Naive thymus-derived CD4-positive, alpha-beta T cell (primary cell): ENCODE measurements around the gene NEMP2. TPM values are rescaled to one million over a fixed set of nuclear protein-coding genes. Genes with fewer than 3 reads are reported as not detected.
A peak's percentile ranks its signal among the peaks of the same experiment; 100 is the strongest.

Experiments
- ATAC-seq: fragments of 150-1000 bp; cut with Tn5 transposase; 2 replicates; pipeline ENCODE4 v1.10.0; 2021; ENCODE audit warnings: mild to moderate bottlenecking, moderate library complexity
- CTCF ChIA-PET: fragments of 350-600 bp; sonication (Branson Sonifier 250); formaldehyde crosslinking; loops from one replicate; lab custom pipeline; 2021; ENCODE audit warnings: antibody characterized with exemption; lab: Charles Lee
- POLR2A ChIA-PET: fragments of 350-600 bp; sonication (Branson Sonifier 250); formaldehyde crosslinking; loops from one replicate; lab custom pipeline; 2021; ENCODE audit warnings: antibody characterized with exemption, inconsistent platforms; lab: Charles Lee
- DNase-seq, 9 donors: peaks; one replicate each; pipeline versions ENCODE4 v3.0.0 to v3.0.0-alpha.2; 2020 to 2022; ENCODE audit warnings: mixed read lengths in 1 of 9
- H3K27ac ChIP-seq: one replicate; pipeline ENCODE4 v1.7.0; 2013; ENCODE audit warnings: mild to moderate bottlenecking, low read depth, low read length, moderate library complexity
- H3K27me3 ChIP-seq, 2 donors: one replicate each; pipeline ENCODE4 v1.7.0; 2013; ENCODE audit warnings: low read length in 2 of 2, mild to moderate bottlenecking in 2 of 2, moderate library complexity in 2 of 2; ENCODE audit not compliant: control insufficient read depth in 2 of 2, insufficient read depth in 2 of 2
- H3K36me3 ChIP-seq, 3 experiments: 1 replicate in 2 of 3; 2 replicates in 1 of 3; pipeline ENCODE4 v1.7.0; 2013; ENCODE audit warnings: low read length in 3 of 3, mild to moderate bottlenecking in 3 of 3, moderate library complexity in 1 of 3; ENCODE audit not compliant: insufficient read depth in 3 of 3, control insufficient read depth in 2 of 3
- H3K4me1 ChIP-seq, 2 donors: one replicate each; pipeline ENCODE4 v1.7.0; 2013; ENCODE audit warnings: low read length in 2 of 2, mild to moderate bottlenecking in 2 of 2, moderate library complexity in 1 of 2; ENCODE audit not compliant: control insufficient read depth in 2 of 2, insufficient read depth in 2 of 2
- H3K4me3 ChIP-seq: 2 replicates; pipeline ENCODE4 v1.7.0; 2013; ENCODE audit warnings: mild to moderate bottlenecking, low read length
- H3K9me3 ChIP-seq, 3 experiments: 1 replicate in 2 of 3; 2 replicates in 1 of 3; pipeline ENCODE4 v1.7.0; 2013; ENCODE audit warnings: low read length in 3 of 3; ENCODE audit not compliant: control insufficient read depth in 2 of 3
- H3K27ac Mint-ChIP-seq, 9 donors: one replicate each; pipeline ENCODE4 v1.8.0; 2020 to 2022; ENCODE audit warnings: mixed read lengths in 9 of 9, mild to moderate bottlenecking in 8 of 9, moderate library complexity in 5 of 9, inconsistent platforms in 2 of 9
- H3K27me3 Mint-ChIP-seq, 5 donors: one replicate each; pipeline ENCODE4 v1.8.0; 2021 to 2022; ENCODE audit warnings: mixed read lengths in 5 of 5, mild to moderate bottlenecking in 1 of 5
- H3K36me3 Mint-ChIP-seq, 5 donors: one replicate each; pipeline ENCODE4 v1.8.0; 2020 to 2022; ENCODE audit warnings: mixed read lengths in 5 of 5, mild to moderate bottlenecking in 3 of 5, inconsistent platforms in 1 of 5
- H3K4me1 Mint-ChIP-seq, 7 donors: one replicate each; pipeline ENCODE4 v1.8.0; 2020 to 2022; ENCODE audit warnings: mixed read lengths in 7 of 7, mild to moderate bottlenecking in 3 of 7, inconsistent platforms in 1 of 7
- H3K4me3 Mint-ChIP-seq, 10 donors: one replicate each; pipeline ENCODE4 v1.8.0; 2020 to 2022; ENCODE audit warnings: mild to moderate bottlenecking in 10 of 10, mixed read lengths in 10 of 10, moderate library complexity in 6 of 10, inconsistent platforms in 2 of 10
- H3K9me3 Mint-ChIP-seq, 11 donors: one replicate each; pipeline ENCODE4 v1.8.0; 2020 to 2022; ENCODE audit warnings: mixed read lengths in 11 of 11, mild to moderate bottlenecking in 4 of 11, inconsistent platforms in 1 of 11, moderate library complexity in 1 of 11
- intact Hi-C, 2 donors: fragments of 100-400 bp; cut with micrococcal nuclease; formaldehyde crosslinking; loops; one replicate each; pipeline ENCODE4 v1.15.1; 2023
- polyA plus RNA-seq, 2 donors: library from polyadenylated mRNA; unstranded; fragments of 300-500 nt; fragmentation: Illumina TruSeq; gene quantifications; one replicate each; pipeline ENCODE4 v1.2.3, GENCODE V29; 2021
- total RNA-seq, 6 experiments: library from RNA in 5 of 6; stranded (reverse) in 5 of 6; gene quantifications; 1 replicate in 5 of 6; 2 replicates in 1 of 6; pipeline ENCODE4 v1.2.3 and lab custom pipeline; 2021 to 2026

The NEMP2 gene
- total and polyA plus RNA-seq, 7 experiments from 2014 or later: 10.0 to 30.8 (median 17.3) TPM

GRCh38 chr2:190537765-190538164 lies 3.2 kb upstream of the NEMP2 start:
- H3K36me3 Mint-ChIP-seq: peaks cover 5 to 65% (median 30%) of the 10 kb centered on the region in 5 donors
- POLR2A ChIA-PET: interaction anchor here (0.9 kb wide), 1 partner anchor 130 kb away, joined by 3 read pairs; the partner anchor contains the start of gene MFSD6
- CTCF ChIA-PET: no interaction called here
- H3K27me3 Mint-ChIP-seq: no peaks in the 10 kb centered on the region
- no peak for ATAC-seq
- no peak overlapping the region for H3K4me3 Mint-ChIP-seq
- Histone ChIP-seq H3K9me3 (peaks cover 5 to 10% (median 8%) of the 10 kb centered on the region in 3 experiments), H3K4me1 (peaks cover 12% of the 10 kb centered on the region in 2 donors), H3K27ac (no peak overlapping the region), H3K36me3 (peaks cover 0 to 2% (median 0%) of the 10 kb centered on the region in 3 experiments), H3K4me3 (no peak overlapping the region), H3K27me3 (no peaks in the 10 kb centered on the region)
- H3K4me1 Mint-ChIP-seq: peaks cover 10 to 31% (median 30%) of the 10 kb centered on the region in 7 donors
- H3K9me3 Mint-ChIP-seq: peaks cover 10 to 64% (median 43%) of the 10 kb centered on the region in 11 donors
- peak in 4 of 9 donors; percentile 28 to 63 (median 46) for DNase-seq
- intact Hi-C loops: loop anchor here (10.0 kb wide), 2 partner anchors 863 to 1077 kb away; partner anchors contain the start of gene ANKAR (in 1 of the 2)
- peak overlapping the region in 6 of 9 donors; percentile 28 to 100 (median 48) for H3K27ac Mint-ChIP-seq

GRCh38 chr2:190535586-190535985 lies 1.1 kb upstream of the NEMP2 start:
- ATAC-seq (no peak), DNase-seq (no peak)
- H3K27ac Mint-ChIP-seq: peak overlapping the region; percentile 71 to 100 (median 82)
- H3K4me3 Mint-ChIP-seq: peak overlapping the region; percentile 54 to 99 (median 92)
- intact Hi-C loops: loop anchor here (2.0 to 10.0 kb wide), 5 partner anchors 145 to 1079 kb away; partner anchors contain the start of genes ANKAR (in 1 of the 2), ORMDL1 (in 1 of the 2), PMS1 (in 1 of the 2) and STAT4 (in 1 of the 2)
- peaks cover 15 to 52% (median 49%) of the 10 kb centered on the region in 7 donors for H3K4me1 Mint-ChIP-seq
- Histone ChIP-seq H3K9me3 (peaks cover 5 to 10% (median 6%) of the 10 kb centered on the region in 3 experiments), H3K4me3 (no peak overlapping the region), H3K27ac (peak overlapping the region; percentile 34), H3K4me1 (peaks cover 20 to 30% of the 10 kb centered on the region in 2 donors), H3K36me3 (peaks cover 0 to 2% (median 0%) of the 10 kb centered on the region in 3 experiments), H3K27me3 (no peaks in the 10 kb centered on the region)
- ChIA-PET CTCF (no interaction called here), POLR2A (interaction anchor here (0.6 to 0.9 kb wide), 3 partner anchors 12 to 128 kb away, joined by 3 to 4 read pairs (median 3); no protein-coding TSS in a partner anchor)
- H3K9me3 Mint-ChIP-seq: peaks cover 6 to 42% (median 22%) of the 10 kb centered on the region in 11 donors
- H3K27me3 Mint-ChIP-seq: no peaks in the 10 kb centered on the region
- H3K36me3 Mint-ChIP-seq: peaks cover 0 to 46% (median 17%) of the 10 kb centered on the region in 5 donors

GRCh38 chr2:190535121-190535439 lies 558 bp upstream of the NEMP2 start:
- DNase-seq (no peak), ATAC-seq (no peak)
- Mint-ChIP-seq H3K4me1 (peaks cover 17 to 57% (median 54%) of the 10 kb centered on the region in 7 donors), H3K9me3 (peaks cover 6 to 37% (median 17%) of the 10 kb centered on the region in 11 donors), H3K36me3 (peaks cover 0 to 41% (median 14%) of the 10 kb centered on the region in 5 donors), H3K27me3 (no peaks in the 10 kb centered on the region), H3K4me3 (peak overlapping the region; percentile 88 to 99 (median 93)), H3K27ac (peak overlapping the region; percentile 94 to 100 (median 96))
- Histone ChIP-seq H3K36me3 (peaks cover 0 to 2% (median 0%) of the 10 kb centered on the region in 3 experiments), H3K4me1 (peaks cover 20 to 35% of the 10 kb centered on the region in 2 donors), H3K27me3 (no peaks in the 10 kb centered on the region), H3K27ac (peak overlapping the region; percentile 96), H3K9me3 (peaks cover 0 to 5% (median under 1%) of the 10 kb centered on the region in 3 experiments), H3K4me3 (peak overlapping the region; percentile 73)
- ChIA-PET POLR2A (interaction anchor here (0.5 to 3.5 kb wide), 13 partner anchors 9 to 443 kb away, joined by 3 to 50 read pairs (median 7); partner anchors contain the start of gene MFSD6), CTCF (no interaction called here)
- intact Hi-C loops: loop anchor here (2.0 to 10.0 kb wide), 5 partner anchors 146 to 1080 kb away; partner anchors contain the start of genes ANKAR (in 1 of the 2), ORMDL1 (in 1 of the 2), PMS1 (in 1 of the 2) and STAT4 (in 1 of the 2)

- peaks cover 0 to 2% (median 0%) of the 10 kb centered on the region in 3 experiments for H3K36me3 ChIP-seq
- Mint-ChIP-seq H3K36me3 (peaks cover 0 to 36% (median 7%) of the 10 kb centered on the region in 5 donors), H3K9me3 (peaks cover 2 to 25% (median 10%) of the 10 kb centered on the region in 11 donors), H3K4me1 (peaks cover 24 to 68% (median 65%) of the 10 kb centered on the region in 7 donors), H3K27ac (peak overlapping the region; percentile 99 to 100 (median 100)), H3K4me3 (peak overlapping the region; percentile 91 to 99 (median 97)), H3K27me3 (no peaks in the 10 kb centered on the region)
- no peaks in the 10 kb centered on the region for H3K9me3 ChIP-seq
- ChIA-PET CTCF (interaction anchor here (0.6 to 1.4 kb wide), 4 partner anchors 114 to 480 kb away, joined by 3 to 5 read pairs (median 3); partner anchors contain the start of gene STAT1), POLR2A (interaction anchor here (0.5 to 3.5 kb wide), 34 partner anchors 8 to 527 kb away, joined by 3 to 50 read pairs (median 4); partner anchors contain the start of gene MFSD6)
- ATAC-seq (peak; percentile 60), DNase-seq (peak in 7 of 9 donors; percentile 54 to 72 (median 63))
- intact Hi-C loops: loop anchor here (1.0 to 10.0 kb wide), 22 partner anchors 8 to 1093 kb away; partner anchors contain the start of genes NAB1 (in 2 of the 2), ORMDL1 (in 2 of the 2), PMS1 (in 2 of the 2) and STAT4 (in 2 of the 2)
- peak overlapping the region; percentile 73 for H3K4me3 ChIP-seq
- peak overlapping the region; percentile 96 for H3K27ac ChIP-seq
- H3K4me1 ChIP-seq: peaks cover 20 to 36% of the 10 kb centered on the region in 2 donors
- no peaks in the 10 kb centered on the region for H3K27me3 ChIP-seq
Measured at GRCh38 chr2:190533968-190534309, 583 bp downstream of the NEMP2 start.

- peaks cover 0 to 20% (median 5%) of the 10 kb centered on the region in 11 donors for H3K9me3 Mint-ChIP-seq
- peak overlapping the region; percentile 99 to 100 (median 100) for H3K27ac Mint-ChIP-seq
- Histone ChIP-seq H3K4me1 (peaks cover 20 to 36% of the 10 kb centered on the region in 2 donors), H3K4me3 (peak overlapping the region; percentile 73), H3K36me3 (peaks cover 0 to 2% (median 0%) of the 10 kb centered on the region in 3 experiments), H3K27ac (peak overlapping the region; percentile 96), H3K27me3 (no peaks in the 10 kb centered on the region), H3K9me3 (no peaks in the 10 kb centered on the region)
- ChIA-PET POLR2A (interaction anchor here (0.6 to 3.5 kb wide), 32 partner anchors 7 to 528 kb away, joined by 3 to 50 read pairs (median 4); partner anchors contain the start of gene MFSD6), CTCF (interaction anchor here (0.6 to 1.4 kb wide), 4 partner anchors 126 to 481 kb away, joined by 3 to 5 read pairs (median 3); partner anchors contain the start of gene STAT1)
- H3K36me3 Mint-ChIP-seq: peaks cover 0 to 33% (median 1%) of the 10 kb centered on the region in 5 donors
- H3K27me3 Mint-ChIP-seq: no peaks in the 10 kb centered on the region
- intact Hi-C loops: loop anchor here (1.0 to 10.0 kb wide), 8 partner anchors 211 to 1081 kb away; partner anchors contain the start of genes ANKAR (in 1 of the 2), HIBCH (in 1 of the 2), OSGEPL1 (in 1 of the 2) and STAT1 (in 1 of the 2)
- H3K4me1 Mint-ChIP-seq: peaks cover 26 to 74% (median 71%) of the 10 kb centered on the region in 7 donors
- ATAC-seq (no peak), DNase-seq (peak in 2 of 9 donors; percentile 20 to 49)
- peak overlapping the region; percentile 91 to 99 (median 97) for H3K4me3 Mint-ChIP-seq
Measured at GRCh38 chr2:190533175-190533967, 1.2 kb downstream of the NEMP2 start.
